Anterior cingulate cortex (tissue), 58 donors: ENCODE data around the gene SEMA4B.
"Not testable (repeated sequence)": the region's sequence is repeated elsewhere in the genome, so short reads cannot be mapped to it uniquely, and the experiment has no call there.

Experiments used
- DNase-seq, 58 donors: peaks; one replicate each; lab custom pipeline; 2025; lab: John Stamatoyannopoulos, UW

Gene SEMA4B

DNA sequence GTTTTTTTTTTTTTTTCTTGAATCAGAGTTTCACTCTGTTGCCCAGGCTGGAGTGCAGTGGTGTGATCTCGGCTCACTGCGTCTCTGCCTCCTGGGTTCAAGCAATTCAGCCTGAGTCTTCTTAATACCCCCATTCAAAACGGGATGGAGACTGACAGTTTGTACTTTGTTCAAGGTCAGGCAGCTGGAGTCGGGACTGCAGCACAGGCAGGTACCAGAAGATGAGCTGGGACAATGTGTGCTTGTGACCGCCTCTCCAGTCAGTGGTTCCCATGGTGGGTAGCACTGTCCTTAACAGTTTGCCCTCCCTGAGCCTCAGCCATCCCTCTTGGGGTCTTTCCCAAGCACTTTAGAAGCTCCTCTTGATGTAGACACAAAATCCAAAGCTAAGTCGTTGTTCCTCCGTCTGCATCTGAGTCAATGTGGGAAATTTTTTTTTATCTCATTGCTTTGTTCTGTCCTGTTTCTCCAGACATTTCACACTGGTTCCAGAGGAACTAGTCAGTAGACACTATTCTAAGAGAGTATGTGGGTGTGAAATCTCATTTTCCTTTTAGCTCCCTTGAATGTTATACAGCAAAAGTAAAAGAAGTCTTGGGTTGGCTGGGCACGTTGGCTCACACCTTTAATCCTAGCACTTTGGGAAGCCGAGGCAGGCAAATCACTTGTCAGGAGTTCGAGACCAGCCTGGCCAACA is 43.0 kb downstream of the SEMA4B start:
- peak in 3 of 58 donors; percentile 2 to 56 (median 22) for DNase-seq

DNA sequence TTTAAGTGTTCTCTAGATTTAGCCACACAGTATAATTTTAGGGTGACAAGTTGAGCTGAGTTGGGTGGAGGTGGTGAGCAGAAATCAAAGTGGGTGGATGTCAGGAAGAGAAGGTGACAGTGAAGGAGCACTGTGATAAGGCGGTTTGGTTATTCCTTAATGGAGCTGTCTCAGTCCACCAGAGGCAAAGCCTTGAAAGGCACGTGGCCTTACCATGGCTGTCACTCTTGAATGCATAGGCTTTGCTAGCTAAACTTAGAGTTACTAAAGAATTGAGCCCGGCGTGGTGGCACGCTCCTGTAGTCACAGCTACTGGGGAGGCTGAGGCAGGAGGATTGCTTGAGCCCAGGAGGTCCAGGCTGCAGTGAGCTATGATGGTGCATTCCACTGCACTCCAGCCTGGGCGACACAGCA is 47.7 kb downstream of the SEMA4B start:
- peak in 13 of 58 donors; percentile 9 to 58 (median 24) for DNase-seq

DNA sequence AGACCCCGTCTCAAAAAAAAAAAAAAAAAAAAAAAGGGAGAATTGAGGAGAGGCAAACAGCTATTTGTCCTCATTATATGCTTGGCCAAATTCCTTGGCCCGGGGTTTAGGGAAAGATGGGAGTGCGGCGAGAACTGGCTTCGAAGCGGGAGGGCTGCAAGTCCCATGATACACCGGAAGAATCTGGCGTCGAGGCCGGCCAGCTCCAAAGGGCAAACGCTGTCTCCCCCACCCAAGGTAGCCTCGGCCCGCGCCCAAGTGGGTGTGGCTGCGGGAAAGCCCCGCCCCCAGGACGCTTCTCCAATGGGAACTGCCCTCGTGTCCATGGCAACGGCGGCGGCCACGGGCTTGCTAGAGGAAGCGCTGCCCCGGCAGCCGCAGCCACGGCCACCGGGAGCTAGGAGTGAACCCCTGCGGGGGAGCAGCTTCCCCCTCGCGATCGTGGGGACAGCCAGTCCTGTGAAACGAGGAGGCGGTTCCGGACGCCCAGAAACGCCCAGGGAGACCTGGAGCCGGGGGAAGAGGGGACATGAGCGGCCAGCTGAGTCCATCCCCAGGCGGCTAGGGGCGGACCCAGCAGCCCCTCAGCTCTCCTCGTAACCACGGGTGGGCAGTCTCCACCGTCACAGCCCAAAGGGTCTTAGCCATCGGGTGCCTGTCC is 48.2 kb downstream of the SEMA4B start, which contains the start of gene TTLL13:
TTLL13 (plus strand) TSS at position 354 of the 661 bp plus-strand sequence. CDS start 1,075 bp downstream, outside the sequence.
- DNase-seq, result peak in 57 of 58 donors; percentile 31 to 94 (median 78)

DNA sequence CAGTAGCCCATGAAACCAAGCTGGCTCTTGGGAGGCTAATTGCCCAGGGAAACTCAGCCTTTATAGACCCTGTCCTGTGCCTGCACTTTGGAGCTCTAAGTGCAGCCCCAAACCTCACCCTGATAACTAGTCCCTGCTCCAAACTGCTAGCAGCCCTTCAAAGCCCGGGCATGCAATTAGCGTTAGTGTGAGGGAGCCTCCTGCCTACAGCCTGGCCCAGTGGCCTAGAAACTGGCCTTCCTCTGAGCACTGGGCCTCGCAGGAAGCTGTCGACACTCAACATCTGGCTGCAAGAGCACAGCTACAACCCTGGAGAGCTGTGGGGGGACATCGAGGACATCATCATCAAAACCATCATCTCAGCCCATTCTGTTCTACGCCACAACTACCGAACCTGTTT is 56.6 kb downstream of the SEMA4B start:
- no peak for DNase-seq

DNA sequence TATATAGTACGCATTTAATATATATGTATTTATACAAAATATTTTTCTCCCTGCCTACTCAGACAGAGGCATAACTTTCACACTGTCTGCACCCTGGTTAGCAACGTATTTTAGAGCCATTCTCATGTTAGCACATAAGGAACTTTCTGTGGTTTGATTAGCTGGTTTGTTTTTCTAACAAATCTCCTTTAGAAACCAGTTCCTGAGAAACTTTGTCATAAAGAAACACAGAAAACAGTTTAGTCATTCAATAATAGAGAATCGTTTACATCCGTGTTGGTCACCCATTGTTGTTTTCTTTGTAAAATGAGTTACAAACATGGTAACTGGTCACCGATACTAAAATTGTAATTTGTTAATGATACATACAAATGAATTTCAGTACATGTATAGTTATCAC is 58.4 kb downstream of the SEMA4B start:
- DNase-seq, result no peak

DNA sequence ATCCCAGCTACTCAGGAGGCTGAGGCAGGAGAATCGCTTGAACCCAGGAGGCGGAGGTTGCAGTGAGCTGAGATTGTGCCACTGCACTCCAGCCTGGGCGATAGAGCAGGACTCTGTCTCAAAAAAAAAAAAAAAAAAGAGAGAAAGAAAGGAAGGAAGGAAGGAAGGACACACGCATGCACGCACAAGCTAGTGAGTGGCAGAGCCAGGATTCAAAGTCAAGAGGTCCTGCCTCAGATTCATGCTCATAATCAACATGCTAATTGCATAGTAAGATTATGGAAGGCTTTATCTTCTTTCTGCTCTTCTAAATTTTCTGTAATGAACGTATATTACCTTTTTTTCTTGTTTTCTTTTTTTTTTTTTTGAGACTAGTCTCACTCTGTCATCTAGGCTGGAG is 59.6 kb downstream of the SEMA4B start:
- not testable (repeated sequence) for DNase-seq

DNA sequence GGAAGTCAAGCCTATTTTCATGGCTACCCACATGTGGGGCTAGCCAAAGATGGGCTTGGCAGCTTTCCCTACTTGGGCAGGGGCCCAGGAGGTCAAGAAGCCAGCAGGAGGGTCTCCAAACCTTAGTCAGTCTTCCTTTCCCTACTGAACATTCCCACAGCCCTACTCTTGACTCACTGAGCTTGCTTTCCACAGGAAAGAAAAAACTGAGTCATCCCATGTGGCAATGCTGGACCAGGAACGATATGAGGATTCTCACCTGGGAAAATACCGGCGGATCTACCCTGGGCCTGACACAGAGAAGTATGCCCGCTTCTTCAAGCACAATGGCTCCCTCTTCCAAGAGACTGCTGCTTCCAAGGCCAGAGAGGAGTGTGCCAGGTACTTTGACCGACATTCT is 60.7 kb downstream of the SEMA4B start:
- peak in 1 of 58 donors; percentile 2 for DNase-seq

DNA sequence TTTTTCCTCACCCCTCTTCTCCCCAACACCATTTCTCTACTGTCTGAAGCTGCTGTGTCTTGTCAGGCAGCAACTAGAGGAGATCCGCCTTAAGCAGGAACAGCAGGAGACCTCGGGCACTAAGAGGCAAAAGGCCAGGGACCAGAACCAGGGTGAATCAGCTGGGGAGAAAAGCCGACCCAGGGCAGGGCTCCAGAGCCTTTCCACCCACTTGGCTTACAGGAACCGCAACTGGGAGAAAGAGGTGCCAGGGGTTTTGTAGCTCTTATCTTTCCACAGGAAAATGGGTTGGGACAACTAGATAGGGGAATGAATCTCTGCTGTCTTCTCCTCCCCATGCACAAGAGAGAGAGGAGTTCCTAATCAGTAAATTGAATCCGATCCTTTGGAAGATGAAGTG is 61.3 kb downstream of the SEMA4B start:
- DNase-seq, result no peak

DNA sequence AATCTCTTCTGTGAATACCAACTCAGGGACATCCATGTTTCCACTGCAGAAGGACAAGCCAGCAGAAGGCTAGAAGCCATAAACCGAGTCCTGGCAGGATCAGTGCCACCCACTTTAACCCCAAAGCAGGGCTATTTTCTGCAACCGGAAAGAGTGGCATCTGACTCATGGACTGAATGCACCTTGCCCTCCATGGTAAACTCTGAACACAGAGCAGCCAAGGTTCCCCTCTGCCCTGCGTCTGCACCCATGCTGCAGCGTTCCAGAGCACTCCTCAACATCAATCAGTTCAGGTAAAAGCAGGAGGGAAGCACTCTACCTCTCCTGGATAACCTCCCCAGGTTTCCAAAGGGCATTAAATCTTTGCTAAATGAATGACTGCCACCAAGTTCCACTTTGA is 63.5 kb downstream of the SEMA4B start:
- peak in 1 of 58 donors; percentile 54 for DNase-seq

DNA sequence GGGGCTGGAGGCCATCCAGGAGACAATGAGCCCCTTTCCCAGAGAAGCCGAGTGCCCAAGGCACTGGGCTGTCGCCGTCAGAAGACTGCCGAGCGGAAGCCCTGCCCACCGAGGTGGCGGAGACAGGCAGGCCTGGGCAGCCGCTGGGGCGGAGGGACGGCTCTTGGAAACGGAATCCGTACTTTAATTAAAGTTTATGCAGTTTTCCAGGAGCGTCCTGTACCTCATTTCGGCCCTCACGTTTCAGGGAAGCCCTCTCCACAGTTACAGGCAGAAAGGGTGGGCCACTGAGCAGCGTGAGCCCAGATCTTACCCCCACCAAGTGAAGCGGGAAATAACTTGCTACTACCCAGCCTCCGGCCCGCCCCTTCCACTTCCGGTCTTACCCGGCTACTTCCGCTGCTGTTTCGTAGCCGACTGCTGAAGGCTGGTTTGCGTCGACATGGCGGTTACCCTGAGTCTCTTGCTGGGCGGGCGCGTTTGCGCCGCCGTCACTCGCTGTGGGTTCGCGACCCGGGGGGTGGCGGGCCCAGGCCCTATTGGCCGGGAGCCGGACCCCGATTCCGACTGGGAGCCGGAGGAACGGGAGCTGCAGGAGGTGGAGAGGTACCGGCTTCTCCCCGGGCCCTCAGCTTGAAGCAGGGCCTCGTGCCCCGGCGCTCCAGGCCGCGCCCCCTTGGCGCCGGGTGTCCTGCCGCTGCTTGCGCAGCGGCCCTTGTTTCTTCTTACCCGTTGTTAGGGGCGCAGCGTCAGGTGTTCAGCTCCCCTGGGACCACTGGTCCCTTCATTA is 64.3 kb downstream of the SEMA4B start, which contains the start of gene NGRN:
NGRN (plus strand) TSS at position 402 of the 790 bp plus-strand sequence; CDS start at position 443, 41 bp downstream.
- peak; percentile 57 to 97 (median 89) for DNase-seq

DNA sequence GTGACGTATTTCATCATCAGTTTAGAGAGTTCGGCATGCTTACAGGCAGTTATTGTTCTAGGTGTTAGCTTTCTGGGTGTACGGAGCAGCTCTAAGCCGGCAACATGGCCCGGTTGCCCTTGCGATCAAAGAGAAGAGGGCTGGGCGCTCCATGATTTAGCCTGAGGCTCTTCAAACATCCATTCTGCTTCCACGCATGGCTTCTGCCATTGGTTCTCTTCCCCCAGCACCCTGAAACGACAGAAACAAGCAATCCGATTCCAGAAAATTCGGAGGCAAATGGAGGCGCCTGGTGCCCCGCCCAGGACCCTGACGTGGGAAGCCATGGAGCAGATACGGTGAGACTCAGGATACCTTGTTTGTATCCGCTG is 64.9 kb downstream of the SEMA4B start:
- peak in 27 of 58 donors; percentile 16 to 77 (median 50) for DNase-seq

DNA sequence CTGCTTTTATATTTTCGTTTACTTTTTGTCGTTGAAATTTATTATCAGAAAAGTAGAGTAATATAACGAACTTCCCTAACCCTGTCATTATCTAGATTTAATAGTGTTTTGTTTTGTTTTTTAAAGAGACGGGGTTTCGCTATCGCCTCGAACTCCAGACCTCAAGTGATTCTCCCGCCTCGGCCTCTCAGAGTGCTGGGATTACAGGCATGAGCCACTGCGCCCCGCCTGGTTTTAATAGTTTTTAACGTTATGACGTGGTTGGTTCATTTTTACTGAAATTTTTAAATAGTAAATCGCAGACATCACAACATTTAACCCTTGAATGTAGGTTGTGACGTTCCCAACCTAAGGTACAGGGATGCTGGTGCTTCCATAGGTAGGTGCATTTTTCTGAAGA is 65.4 kb downstream of the SEMA4B start:
- DNase-seq, result peak in 2 of 58 donors; percentile 2 to 3

DNA sequence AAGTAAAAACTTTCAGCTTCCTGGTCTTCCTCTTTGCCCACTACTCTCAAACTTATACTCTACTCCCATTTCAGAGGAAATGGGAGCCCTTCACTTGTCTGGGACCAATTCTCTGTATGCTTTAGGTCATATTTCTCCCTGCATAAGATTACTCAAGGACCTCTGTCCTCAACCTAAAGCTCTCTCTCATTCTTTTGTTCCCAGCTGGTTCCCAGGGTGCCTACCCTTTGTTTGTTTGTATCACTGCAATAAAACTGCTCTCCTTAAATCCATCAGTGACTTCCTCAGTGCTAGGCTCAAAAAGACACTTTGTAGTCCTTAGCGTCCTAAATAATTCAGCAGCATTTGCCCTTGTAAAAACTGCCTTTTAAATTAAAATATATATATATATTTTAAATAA is 67.3 kb downstream of the SEMA4B start:
- no peak for DNase-seq

DNA sequence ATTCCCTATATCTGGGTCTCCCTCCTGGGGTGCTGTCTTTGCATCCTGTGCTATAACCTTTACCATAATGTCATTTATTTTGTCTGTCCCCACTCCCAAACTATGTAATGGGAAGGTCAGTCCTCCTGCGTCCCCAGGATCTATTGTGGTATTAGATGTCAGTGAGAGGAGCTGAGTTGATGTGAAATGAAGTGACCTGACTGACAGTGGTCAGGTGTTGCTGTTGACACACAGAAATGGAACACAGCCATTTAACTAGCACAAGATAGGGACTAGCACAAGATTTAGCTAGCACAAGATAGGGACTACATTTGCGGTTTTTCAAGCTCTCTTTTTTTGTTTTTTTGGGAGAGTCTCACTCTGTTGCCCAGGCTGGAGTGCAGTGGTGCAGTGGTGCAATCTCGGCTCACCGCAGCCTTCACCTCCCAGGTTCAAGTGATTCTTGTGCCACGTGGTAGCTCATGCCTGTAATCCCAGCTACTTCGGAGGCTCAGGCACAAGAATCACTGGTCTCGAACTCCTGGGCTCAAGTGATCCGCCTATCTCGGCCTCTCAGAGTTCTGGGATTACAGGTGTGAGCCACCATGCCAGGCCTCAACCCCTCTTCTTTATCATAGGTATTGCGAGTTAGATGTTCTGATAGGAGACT is 69.5 kb downstream of the SEMA4B start:
- no peak for DNase-seq

DNA sequence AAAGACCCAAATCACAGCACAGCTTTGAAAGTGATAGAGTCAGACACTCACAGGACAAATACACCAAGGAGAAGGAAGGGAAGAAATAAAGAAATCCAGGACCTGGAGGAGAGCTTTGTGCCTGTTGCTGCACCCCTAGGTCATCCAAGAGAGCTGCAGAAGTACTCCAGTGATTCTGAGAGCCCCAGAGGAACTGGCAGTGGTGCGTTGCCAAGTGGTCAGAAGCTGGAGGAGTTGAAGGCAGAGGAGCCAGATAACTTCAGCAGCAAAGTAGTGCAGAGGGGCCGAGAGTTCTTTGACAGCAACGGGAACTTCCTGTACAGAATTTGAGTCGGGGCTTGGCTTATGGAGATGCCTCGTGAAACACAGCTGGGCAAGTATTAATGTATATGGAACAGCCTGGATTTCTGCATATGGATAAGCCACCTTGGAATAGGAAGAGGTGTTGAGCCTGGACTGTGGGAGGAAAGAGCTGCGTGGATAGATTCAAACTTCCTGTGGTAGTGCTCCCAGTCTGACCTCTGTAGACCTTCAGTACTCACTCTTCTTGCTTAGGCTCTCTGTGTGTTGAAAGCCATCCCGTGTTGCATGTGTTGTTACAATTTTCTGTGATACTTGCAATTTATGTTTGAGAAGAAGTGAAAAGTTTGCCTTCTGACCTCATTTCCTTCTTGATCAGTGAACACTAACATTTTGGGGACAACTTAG is 70.5 kb downstream of the SEMA4B start:
- DNase-seq, result no peak

DNA sequence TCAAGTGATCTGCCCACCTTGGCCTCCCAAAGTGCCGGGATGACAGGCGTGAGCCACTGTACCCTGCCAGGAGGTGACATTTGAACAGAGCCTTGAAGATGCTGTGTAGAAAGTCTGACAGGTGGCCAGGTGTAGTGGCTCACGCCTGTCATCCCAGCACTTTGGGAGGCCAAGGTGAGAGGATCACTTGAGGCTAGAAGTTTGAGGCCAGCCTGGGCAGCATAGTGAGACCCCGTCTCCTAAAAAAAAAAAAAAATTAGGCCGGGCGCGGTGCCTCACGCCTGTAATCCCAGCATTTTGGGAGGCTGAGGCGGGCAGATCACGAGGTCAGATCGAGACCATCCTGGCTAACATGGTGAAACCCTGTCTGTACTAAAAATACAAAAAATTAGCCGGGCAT is 77.3 kb downstream of the SEMA4B start:
- DNase-seq, result not testable (repeated sequence)
